H9 (cell line): ENCODE results near the gene EML1. TPM values are rescaled to one million over a fixed set of nuclear protein-coding genes. Genes with fewer than 3 reads are reported as not detected.

Experiments
- DNase-seq: peaks from one replicate; pipeline ENCODE4 v3.0.0-alpha.2; 2017
- H2AFZ ChIP-seq: one replicate; pipeline ENCODE4 v1.6.1; 2013; ENCODE audit warnings: mild to moderate bottlenecking, low read length, control low read depth, moderate library complexity
- H2AK5ac ChIP-seq: 2 replicates; pipeline ENCODE4 v1.6.1; 2013; ENCODE audit warnings: low read length, control low read depth, mixed read lengths; ENCODE audit not compliant: insufficient read length
- H2BK120ac ChIP-seq: one replicate; pipeline ENCODE4 v1.6.1; 2013; ENCODE audit warnings: low read depth, mild to moderate bottlenecking, low read length, control low read depth, inconsistent platforms; ENCODE audit not compliant: poor library complexity, severe bottlenecking
- H2BK12ac ChIP-seq: 2 replicates; pipeline ENCODE4 v1.6.1; 2013; ENCODE audit warnings: low read length, control low read depth, mixed read lengths, low read depth; ENCODE audit not compliant: insufficient read length
- H2BK15ac ChIP-seq: 2 replicates; pipeline ENCODE4 v1.6.1; 2013; ENCODE audit warnings: low read depth, low read length, control low read depth
- H2BK20ac ChIP-seq: one replicate; pipeline ENCODE4 v1.6.1; 2013; ENCODE audit warnings: low read depth, mild to moderate bottlenecking, low read length, control low read depth, inconsistent platforms; ENCODE audit not compliant: poor library complexity, severe bottlenecking
- H2BK5ac ChIP-seq: 2 replicates; pipeline ENCODE4 v1.6.1; 2013; ENCODE audit warnings: low read length, control low read depth, mixed read lengths; ENCODE audit not compliant: insufficient read length
- H3K14ac ChIP-seq: 2 replicates; pipeline ENCODE4 v1.6.1; 2013; ENCODE audit warnings: low read length, control low read depth; ENCODE audit not compliant: insufficient read depth
- H3K18ac ChIP-seq: 2 replicates; pipeline ENCODE4 v1.6.1; 2013; ENCODE audit warnings: low read depth, mild to moderate bottlenecking, mixed read lengths, low read length, control low read depth; ENCODE audit not compliant: insufficient read length
- H3K23ac ChIP-seq: 2 replicates; pipeline ENCODE4 v1.6.1; 2013; ENCODE audit warnings: low read length, control low read depth, mixed read lengths, low read depth; ENCODE audit not compliant: insufficient read length
- H3K23me2 ChIP-seq: 2 replicates; pipeline ENCODE4 v1.6.1; 2013; ENCODE audit warnings: low read depth, mild to moderate bottlenecking, mixed read lengths, low read length, control low read depth; ENCODE audit not compliant: insufficient read length, poor library complexity, severe bottlenecking
- H3K27ac ChIP-seq: 2 replicates; pipeline ENCODE4 v1.5.1; 2013; ENCODE audit warnings: low read length, control low read depth, mixed read lengths, low read depth; ENCODE audit not compliant: insufficient read length
- H3K27me3 ChIP-seq: 2 replicates; pipeline ENCODE4 v1.6.1; 2013; ENCODE audit warnings: low read length, control low read depth, inconsistent platforms; ENCODE audit not compliant: insufficient read depth
- H3K4ac ChIP-seq: 2 replicates; pipeline ENCODE4 v1.6.1; 2013; ENCODE audit warnings: low read depth, mild to moderate bottlenecking, control low read depth, inconsistent platforms, low read length, moderate library complexity
- H3K4me1 ChIP-seq: 2 replicates; pipeline ENCODE4 v1.6.1; 2013; ENCODE audit warnings: low read length, control low read depth, inconsistent platforms; ENCODE audit not compliant: insufficient read depth
- H3K4me2 ChIP-seq: 2 replicates; pipeline ENCODE4 v1.6.1; 2013; ENCODE audit warnings: low read length, control low read depth, mixed read lengths; ENCODE audit not compliant: insufficient read length, insufficient read depth
- H3K56ac ChIP-seq: 2 replicates; pipeline ENCODE4 v1.6.1; 2013; ENCODE audit warnings: low read depth, mild to moderate bottlenecking, mixed read lengths, low read length, control low read depth; ENCODE audit not compliant: insufficient read length
- H3K79me1 ChIP-seq: 2 replicates; pipeline ENCODE4 v1.6.1; 2013; ENCODE audit warnings: low read depth, mild to moderate bottlenecking, moderate library complexity, low read length, control low read depth, inconsistent platforms; ENCODE audit not compliant: insufficient read depth, poor library complexity, severe bottlenecking
- H3K79me2 ChIP-seq: 2 replicates; pipeline ENCODE4 v1.6.1; 2013; ENCODE audit warnings: low read length, control low read depth, inconsistent platforms; ENCODE audit not compliant: insufficient read depth
- H3K9ac ChIP-seq: 2 replicates; pipeline ENCODE4 v1.6.1; 2013; ENCODE audit warnings: low read length, control low read depth, mixed read lengths; ENCODE audit not compliant: insufficient read length; ENCODE audit errors: extremely low read depth
- H3K9me3 ChIP-seq: one replicate; pipeline ENCODE4 v1.6.1; 2013; ENCODE audit warnings: low read depth, low read length, inconsistent platforms; ENCODE audit not compliant: control insufficient read depth
- H3T11ph ChIP-seq: one replicate; pipeline ENCODE4 v1.6.1; 2013; ENCODE audit warnings: mild to moderate bottlenecking, low read length, control low read depth, inconsistent platforms
- H4K20me1 ChIP-seq: one replicate; pipeline ENCODE4 v1.6.1; 2013; ENCODE audit not compliant: control insufficient read depth, insufficient read length, insufficient read depth
- H4K5ac ChIP-seq: 2 replicates; pipeline ENCODE4 v1.6.1; 2013; ENCODE audit warnings: low read depth, mild to moderate bottlenecking, mixed read lengths, low read length, control low read depth; ENCODE audit not compliant: insufficient read length
- H4K8ac ChIP-seq: replicated peaks from 2 replicates; pipeline ENCODE4 v1.6.1; 2013; ENCODE audit warnings: low read length, control low read depth, mixed read lengths, low read depth; ENCODE audit not compliant: insufficient read length
- H4K91ac ChIP-seq: 2 replicates; pipeline ENCODE4 v1.6.1; 2013; ENCODE audit warnings: low read depth, mild to moderate bottlenecking, moderate library complexity, mixed read lengths, low read length, control low read depth; ENCODE audit not compliant: insufficient read length
- H3K27ac Mint-ChIP-seq, 3 experiments: 2 replicates in 2 of 3; 3 replicates in 1 of 3; pipeline ENCODE4 v1.8.0; 2020 to 2021; ENCODE audit warnings: mixed read lengths in 3 of 3, mild to moderate bottlenecking in 1 of 3, moderate library complexity in 1 of 3
- H3K27me3 Mint-ChIP-seq: 2 replicates; pipeline ENCODE4 v1.8.0; 2021; ENCODE audit warnings: low read depth, mild to moderate bottlenecking, moderate library complexity, mixed read lengths
- H3K36me3 Mint-ChIP-seq, 3 experiments: 2 replicates in 2 of 3; 3 replicates in 1 of 3; pipeline ENCODE4 v1.8.0; 2020 to 2021; ENCODE audit warnings: low read depth in 3 of 3, mixed read lengths in 3 of 3; ENCODE audit not compliant: insufficient read depth in 1 of 3
- H3K4me1 Mint-ChIP-seq, 2 experiments: 2 replicates each; pipeline ENCODE4 v1.8.0; 2020; ENCODE audit warnings: mixed read lengths in 2 of 2
- H3K4me3 Mint-ChIP-seq, 2 experiments: 2 replicates in 1 of 2; 3 replicates in 1 of 2; pipeline ENCODE4 v1.8.0; 2020 to 2021; ENCODE audit warnings: mild to moderate bottlenecking in 2 of 2, mixed read lengths in 2 of 2, moderate library complexity in 1 of 2
- H3K9me3 Mint-ChIP-seq, 2 experiments: 2 replicates in 1 of 2; 3 replicates in 1 of 2; pipeline ENCODE4 v1.8.0; 2020; ENCODE audit warnings: mild to moderate bottlenecking in 2 of 2, mixed read lengths in 2 of 2, moderate library complexity in 1 of 2
- WGBS: extraction: QIAGEN DNeasy Blood & Tissue Kit; methylation state at CpG from one replicate; pipeline ENCODE4 v1.1.7; 2013; ENCODE audit warnings: missing lambda C conversion rate, low lambda C conversion rate, mixed read lengths; ENCODE audit not compliant: insufficient read length; ENCODE audit errors: extremely low coverage; 5-methylcytosine and 5-hydroxymethylcytosine counted together
- total RNA-seq: library from RNA; stranded (reverse); gene quantifications from 2 replicates; pipeline ENCODE4 v1.2.1, GENCODE V29; 2021
- TF ChIP-seq, protein P1 (sequence below): fragments of 200-600 bp; sonication (generic); conservative IDR thresholded peaks from 3 replicates; pipeline ENCODE4 v1.8.0; 2021; ENCODE audit warnings: antibody characterized with exemption, mild to moderate bottlenecking

The EML1 gene
- total RNA-seq, 1 experiment from 2014 or later: 16.7 TPM

DNA sequence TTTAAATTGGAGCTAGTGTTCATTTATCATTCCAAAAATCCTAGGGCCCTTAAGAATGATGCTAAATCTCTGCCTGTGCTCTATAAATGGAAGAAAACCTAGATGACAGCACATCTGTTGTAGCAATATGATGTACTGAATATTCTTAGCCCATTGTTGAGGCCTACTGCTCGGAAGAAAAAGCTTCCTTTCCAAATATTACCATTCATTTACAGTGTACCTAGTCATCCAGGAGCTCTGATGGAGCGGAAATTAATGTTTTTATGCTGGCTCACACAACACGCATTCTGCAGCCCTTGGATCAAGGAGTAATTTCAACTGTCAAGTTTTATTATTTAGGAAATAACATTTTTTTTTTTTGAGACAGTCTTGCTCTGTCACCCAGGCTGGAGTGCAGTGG is 77.4 kb downstream of the EML1 start:
- TF ChIP-seq, protein P1, sequence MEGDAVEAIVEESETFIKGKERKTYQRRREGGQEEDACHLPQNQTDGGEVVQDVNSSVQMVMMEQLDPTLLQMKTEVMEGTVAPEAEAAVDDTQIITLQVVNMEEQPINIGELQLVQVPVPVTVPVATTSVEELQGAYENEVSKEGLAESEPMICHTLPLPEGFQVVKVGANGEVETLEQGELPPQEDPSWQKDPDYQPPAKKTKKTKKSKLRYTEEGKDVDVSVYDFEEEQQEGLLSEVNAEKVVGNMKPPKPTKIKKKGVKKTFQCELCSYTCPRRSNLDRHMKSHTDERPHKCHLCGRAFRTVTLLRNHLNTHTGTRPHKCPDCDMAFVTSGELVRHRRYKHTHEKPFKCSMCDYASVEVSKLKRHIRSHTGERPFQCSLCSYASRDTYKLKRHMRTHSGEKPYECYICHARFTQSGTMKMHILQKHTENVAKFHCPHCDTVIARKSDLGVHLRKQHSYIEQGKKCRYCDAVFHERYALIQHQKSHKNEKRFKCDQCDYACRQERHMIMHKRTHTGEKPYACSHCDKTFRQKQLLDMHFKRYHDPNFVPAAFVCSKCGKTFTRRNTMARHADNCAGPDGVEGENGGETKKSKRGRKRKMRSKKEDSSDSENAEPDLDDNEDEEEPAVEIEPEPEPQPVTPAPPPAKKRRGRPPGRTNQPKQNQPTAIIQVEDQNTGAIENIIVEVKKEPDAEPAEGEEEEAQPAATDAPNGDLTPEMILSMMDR: no peak
- Histone ChIP-seq H3K9ac (no peak overlapping the region), H4K5ac (no peak overlapping the region), H2AK5ac (no peak overlapping the region), H2BK12ac (no peak overlapping the region), H2BK120ac (no peak overlapping the region), H2AFZ (no peak overlapping the region), H3K18ac (no peak overlapping the region), H3K23me2 (no peaks in the 10 kb centered on the region), H3K27ac (no peak overlapping the region), H3K4ac (no peak overlapping the region), H3K4me1 (peaks cover 8% of the 10 kb centered on the region; the same call in 1 of the 2 replicates), H2BK20ac (no peak overlapping the region), H2BK5ac (no peak overlapping the region), H4K91ac (no peak overlapping the region), H3K14ac (no peak overlapping the region), H3T11ph (no peak overlapping the region), H3K56ac (no peak overlapping the region), H3K9me3 (no peaks in the 10 kb centered on the region), H3K23ac (no peak overlapping the region), H4K20me1 (no peaks in the 10 kb centered on the region), H3K4me2 (no peak overlapping the region), H3K27me3 (no peaks in the 10 kb centered on the region), H3K79me2 (no peaks in the 10 kb centered on the region), H3K79me1 (no peaks in the 10 kb centered on the region), H4K8ac (no peak overlapping the region), H2BK15ac (no peak overlapping the region)
- Mint-ChIP-seq H3K9me3 (peaks cover 0 to 2% of the 10 kb centered on the region in 2 experiments; a peak in 3 of 5 replicates), H3K4me1 (peaks cover 45 to 47% of the 10 kb centered on the region in 2 experiments), H3K36me3 (peaks cover 3 to 18% (median 6%) of the 10 kb centered on the region in 3 experiments), H3K4me3 (no peak overlapping the region), H3K27me3 (peaks cover 31% of the 10 kb centered on the region), H3K27ac (no peak overlapping the region)
- no peak for DNase-seq
- no CpG with 5 or more reads among the region's 3 CpGs for WGBS
